Activated naive CD4-positive, alpha-beta T cell treated with anti-CD3 and anti-CD28 coated beads, Interleukin-2, amount 50 U/mL, for 24 hours (primary cell): ENCODE results near the gene DNAAF2.
"Not testable (repeated sequence)": the region's sequence is repeated elsewhere in the genome, so short reads cannot be mapped to it uniquely, and the experiment has no call there.

Source experiments
- H3K27ac Mint-ChIP-seq: one replicate; pipeline ENCODE4 v1.8.0; 2021; ENCODE audit warnings: mild to moderate bottlenecking, mixed read lengths
- H3K27me3 Mint-ChIP-seq: one replicate; pipeline ENCODE4 v1.8.0; 2021; ENCODE audit warnings: mixed read lengths
- H3K36me3 Mint-ChIP-seq: one replicate; pipeline ENCODE4 v1.8.0; 2021; ENCODE audit warnings: mixed read lengths
- H3K4me1 Mint-ChIP-seq: one replicate; pipeline ENCODE4 v1.8.0; 2021; ENCODE audit warnings: mixed read lengths
- H3K4me3 Mint-ChIP-seq: one replicate; pipeline ENCODE4 v1.8.0; 2021; ENCODE audit warnings: mild to moderate bottlenecking, mixed read lengths
- H3K9me3 Mint-ChIP-seq: one replicate; pipeline ENCODE4 v1.8.0; 2021; ENCODE audit warnings: mixed read lengths

Gene DNAAF2

DNA sequence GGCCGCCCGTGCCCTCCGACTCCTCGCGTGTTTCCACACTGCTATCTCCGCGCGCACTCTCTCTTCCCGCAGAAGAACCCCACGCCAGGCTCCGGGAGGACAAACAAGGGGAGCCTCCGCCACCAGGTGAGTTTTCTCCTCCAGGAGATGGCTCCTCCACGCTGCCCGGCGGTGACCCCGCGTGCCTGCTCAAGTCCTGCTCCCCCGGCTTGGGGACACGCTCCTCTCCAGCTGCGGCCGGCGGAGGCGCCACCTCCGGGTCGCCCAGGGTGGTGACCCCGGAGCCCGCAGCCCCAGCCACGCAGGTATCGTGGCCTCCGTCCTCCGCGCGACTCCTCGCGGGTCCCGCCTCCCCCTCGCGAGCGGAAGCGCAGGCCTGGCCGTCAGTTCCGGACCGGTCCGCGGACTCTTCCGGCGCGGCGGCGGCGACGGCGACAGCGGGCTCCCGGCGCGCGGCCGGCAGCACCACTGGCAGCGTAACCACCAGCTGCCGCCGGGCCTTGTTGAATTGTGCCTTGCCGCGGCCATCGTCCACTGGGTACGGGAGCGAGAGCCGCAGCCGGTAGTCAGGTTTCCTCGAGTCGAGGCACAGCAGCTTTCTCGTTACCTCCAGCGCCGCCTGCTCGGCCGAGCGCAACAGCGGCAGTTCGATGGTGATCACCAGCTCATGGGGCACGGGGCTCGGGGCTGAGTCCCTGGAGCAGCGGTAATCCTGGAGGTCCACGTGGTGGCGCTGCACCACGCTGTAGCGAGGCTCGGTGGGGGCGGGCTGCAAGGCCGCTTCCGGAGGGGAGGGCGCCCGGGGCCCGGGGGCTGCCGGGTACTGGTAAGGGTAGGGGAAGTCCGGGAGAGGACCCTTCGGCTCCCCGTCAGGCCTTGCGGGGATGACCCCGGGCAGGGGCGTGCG, 1.2 kb downstream of the DNAAF2 start:
- Mint-ChIP-seq H3K36me3 (peaks cover 9% of the 10 kb centered on the region), H3K4me3 (peak overlapping the region; percentile 99), H3K27me3 (no peaks in the 10 kb centered on the region), H3K9me3 (no peaks in the 10 kb centered on the region), H3K27ac (peak overlapping the region; percentile 93), H3K4me1 (peaks cover 49% of the 10 kb centered on the region)

DNA sequence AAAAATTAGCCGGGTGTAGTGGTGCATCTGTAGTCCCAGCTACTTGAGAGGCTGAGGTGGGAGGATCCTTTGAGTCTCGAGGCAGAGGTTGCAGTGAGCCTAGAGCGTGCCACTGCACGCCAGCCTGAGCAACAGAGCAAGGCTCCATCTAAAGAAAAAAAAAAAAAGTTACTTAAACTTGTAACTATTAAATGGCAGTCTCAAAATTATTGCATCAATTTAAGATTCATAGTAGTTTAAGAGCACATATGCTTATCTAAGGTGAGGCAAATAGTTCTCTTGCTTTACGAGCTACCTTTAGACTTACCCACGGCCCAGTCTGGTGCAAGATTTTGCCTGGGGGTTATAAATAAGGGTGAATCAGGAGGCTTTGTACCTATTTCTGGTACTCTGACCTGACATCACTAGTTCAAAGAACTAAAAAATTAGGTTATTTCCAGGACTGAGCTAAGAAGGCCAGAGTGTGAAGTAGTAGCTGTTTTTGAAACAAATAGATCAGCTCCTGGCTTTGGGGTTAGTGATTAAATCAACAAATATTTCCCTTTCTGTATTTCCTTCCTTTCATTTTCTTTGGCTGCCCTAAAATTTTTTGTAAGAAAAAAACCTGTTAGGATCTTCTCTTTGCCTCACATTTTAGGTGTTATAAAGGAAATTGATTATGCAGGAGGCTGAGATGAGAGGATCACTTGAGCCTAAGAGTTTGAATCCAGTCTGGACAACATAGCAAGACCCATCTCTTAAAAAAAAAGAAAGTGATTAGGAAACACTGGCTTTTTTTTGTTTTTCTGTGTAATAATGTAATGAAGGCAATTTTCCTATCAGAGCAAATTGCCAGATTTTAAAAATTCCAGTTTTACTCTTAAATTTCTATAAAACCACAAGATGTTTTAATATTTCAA, 10.9 kb downstream of the DNAAF2 start:
- Mint-ChIP-seq H3K9me3 (no peaks in the 10 kb centered on the region), H3K4me1 (peaks cover 44% of the 10 kb centered on the region)

DNA sequence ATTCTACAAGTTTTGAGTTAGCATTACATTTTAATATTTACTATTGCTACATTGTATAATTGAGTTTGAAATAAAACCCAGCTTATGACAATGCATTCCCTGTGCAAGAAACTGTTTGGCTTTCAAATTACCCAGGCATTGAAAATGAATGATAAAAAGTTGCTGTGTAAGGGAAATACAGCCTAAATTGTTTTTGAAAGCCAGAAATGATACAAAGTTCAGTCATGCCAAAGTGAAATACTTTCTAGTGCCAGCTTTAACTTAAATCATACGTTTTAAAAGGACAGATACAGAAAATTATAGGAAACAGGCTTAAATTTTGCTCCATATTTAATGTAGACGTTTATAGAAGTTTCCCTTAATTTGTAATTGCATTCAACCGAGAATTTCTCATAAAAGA, 11.7 kb downstream of the DNAAF2 start:
- Mint-ChIP-seq H3K27ac (peak overlapping the region; percentile 51), H3K4me3 (peak overlapping the region; percentile 98), H3K36me3 (peaks cover 18% of the 10 kb centered on the region), H3K4me1 (peaks cover 46% of the 10 kb centered on the region), H3K27me3 (no peaks in the 10 kb centered on the region), H3K9me3 (no peaks in the 10 kb centered on the region)

More for the DNA sequence above, 10.9 kb downstream of the DNAAF2 start:
- no peaks in the 10 kb centered on the region for H3K27me3 Mint-ChIP-seq
- peak overlapping the region; percentile 68 for H3K27ac Mint-ChIP-seq
- H3K36me3 Mint-ChIP-seq = peaks cover 12% of the 10 kb centered on the region
- H3K4me3 Mint-ChIP-seq = peak overlapping the region; percentile 98

DNA sequence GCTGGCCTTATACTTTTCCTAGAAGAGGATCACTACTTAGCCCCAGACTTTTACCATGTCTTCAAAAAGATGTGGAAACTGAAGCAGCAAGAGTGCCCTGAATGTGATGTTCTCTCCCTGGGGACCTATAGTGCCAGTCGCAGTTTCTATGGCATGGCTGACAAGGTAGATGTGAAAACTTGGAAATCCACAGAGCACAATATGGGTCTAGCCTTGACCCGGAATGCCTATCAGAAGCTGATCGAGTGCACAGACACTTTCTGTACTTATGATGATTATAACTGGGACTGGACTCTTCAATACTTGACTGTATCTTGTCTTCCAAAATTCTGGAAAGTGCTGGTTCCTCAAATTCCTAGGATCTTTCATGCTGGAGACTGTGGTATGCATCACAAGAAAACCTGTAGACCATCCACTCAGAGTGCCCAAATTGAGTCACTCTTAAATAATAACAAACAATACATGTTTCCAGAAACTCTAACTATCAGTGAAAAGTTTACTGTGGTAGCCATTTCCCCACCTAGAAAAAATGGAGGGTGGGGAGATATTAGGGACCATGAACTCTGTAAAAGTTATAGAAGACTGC, 12.9 kb downstream of the DNAAF2 start:
- peaks cover 53% of the 10 kb centered on the region for H3K4me1 Mint-ChIP-seq
- no peaks in the 10 kb centered on the region for H3K27me3 Mint-ChIP-seq
- H3K9me3 Mint-ChIP-seq = no peaks in the 10 kb centered on the region
- H3K4me3 Mint-ChIP-seq = peak overlapping the region; percentile 98
- H3K36me3 Mint-ChIP-seq = peaks cover 18% of the 10 kb centered on the region
- H3K27ac Mint-ChIP-seq = peak overlapping the region; percentile 91

DNA sequence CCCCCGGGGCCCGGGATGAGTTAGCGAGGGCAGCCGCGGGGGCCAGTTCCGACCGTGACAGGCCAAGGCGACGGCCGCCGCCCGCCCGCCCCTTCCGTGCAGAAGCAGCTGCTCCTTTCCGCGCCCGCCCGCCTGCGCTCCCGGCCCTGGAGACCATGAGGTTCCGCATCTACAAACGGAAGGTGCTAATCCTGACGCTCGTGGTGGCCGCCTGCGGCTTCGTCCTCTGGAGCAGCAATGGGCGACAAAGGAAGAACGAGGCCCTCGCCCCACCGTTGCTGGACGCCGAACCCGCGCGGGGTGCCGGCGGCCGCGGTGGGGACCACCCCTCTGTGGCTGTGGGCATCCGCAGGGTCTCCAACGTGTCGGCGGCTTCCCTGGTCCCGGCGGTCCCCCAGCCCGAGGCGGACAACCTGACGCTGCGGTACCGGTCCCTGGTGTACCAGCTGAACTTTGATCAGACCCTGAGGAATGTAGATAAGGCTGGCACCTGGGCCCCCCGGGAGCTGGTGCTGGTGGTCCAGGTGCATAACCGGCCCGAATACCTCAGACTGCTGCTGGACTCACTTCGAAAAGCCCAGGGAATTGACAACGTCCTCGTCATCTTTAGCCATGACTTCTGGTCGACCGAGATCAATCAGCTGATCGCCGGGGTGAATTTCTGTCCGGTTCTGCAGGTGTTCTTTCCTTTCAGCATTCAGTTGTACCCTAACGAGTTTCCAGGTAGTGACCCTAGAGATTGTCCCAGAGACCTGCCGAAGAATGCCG, 13.7 kb downstream of the DNAAF2 start:
- peak overlapping the region; percentile 91 for H3K27ac Mint-ChIP-seq
- H3K4me3 Mint-ChIP-seq = peak overlapping the region; percentile 98
- H3K27me3 Mint-ChIP-seq = no peaks in the 10 kb centered on the region
- no peaks in the 10 kb centered on the region for H3K9me3 Mint-ChIP-seq
- peaks cover 50% of the 10 kb centered on the region for H3K4me1 Mint-ChIP-seq
- H3K36me3 Mint-ChIP-seq = peaks cover 16% of the 10 kb centered on the region

DNA sequence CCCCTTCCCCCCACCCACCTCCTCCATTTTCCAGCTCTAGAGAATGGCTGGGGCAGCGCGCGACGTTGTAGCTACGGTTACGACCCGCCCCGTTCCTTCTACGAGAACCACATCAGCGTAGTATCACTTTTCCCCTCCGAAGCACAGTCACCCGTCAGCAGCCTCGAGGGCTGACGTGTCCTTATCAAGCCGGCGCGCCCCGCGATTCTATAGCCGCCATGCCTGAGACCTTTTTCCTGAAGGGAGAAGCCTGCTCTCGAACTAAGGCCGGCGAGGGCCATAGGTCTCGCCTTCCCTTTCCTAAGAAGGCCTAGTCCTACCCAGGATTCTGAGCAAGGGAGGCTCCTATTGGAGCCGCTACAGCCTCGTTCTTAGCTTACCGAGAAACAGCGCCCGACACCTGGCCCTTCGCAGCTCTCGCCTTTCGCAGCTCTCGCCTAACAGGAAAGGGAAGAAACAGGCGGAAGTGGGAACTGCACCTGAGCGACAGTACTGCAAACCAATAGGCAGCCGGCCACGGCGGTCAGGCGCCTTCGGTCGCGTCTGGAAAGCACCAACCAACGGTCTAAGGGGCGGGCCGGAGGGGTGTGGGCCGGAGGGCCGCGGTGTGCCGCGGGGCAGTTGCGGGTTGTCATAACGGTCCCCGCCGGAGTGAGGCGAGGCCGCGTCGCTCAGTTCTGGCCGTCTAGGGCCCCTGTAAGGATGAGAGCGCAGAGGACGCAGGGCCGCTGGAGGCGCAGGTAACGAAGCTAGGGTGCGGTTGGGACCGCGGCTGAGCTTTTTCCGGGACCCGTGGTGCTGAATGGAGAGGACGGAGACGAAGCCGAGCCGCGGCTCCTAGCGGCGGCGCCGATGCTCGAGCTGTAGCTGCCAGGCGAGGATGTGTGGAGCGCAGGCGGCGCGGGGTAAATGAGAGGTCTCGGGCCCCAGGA, 14.6 kb downstream of the DNAAF2 start, which contains the start of the genes MGAT2 and RPL36AL:
Gene MGAT2 (plus strand): TSS at position 618 of the 932 bp plus-strand sequence. CDS start 470 bp downstream, outside the sequence.
Gene RPL36AL (minus strand): TSS at position 445 of the 932 bp plus-strand sequence. CDS start 1,522 bp downstream, outside the sequence.
- Mint-ChIP-seq H3K4me3 (peak within 1 kb of the TSS; percentile 98), H3K36me3 (peaks cover 15% of the 10 kb centered on the region)

DNA sequence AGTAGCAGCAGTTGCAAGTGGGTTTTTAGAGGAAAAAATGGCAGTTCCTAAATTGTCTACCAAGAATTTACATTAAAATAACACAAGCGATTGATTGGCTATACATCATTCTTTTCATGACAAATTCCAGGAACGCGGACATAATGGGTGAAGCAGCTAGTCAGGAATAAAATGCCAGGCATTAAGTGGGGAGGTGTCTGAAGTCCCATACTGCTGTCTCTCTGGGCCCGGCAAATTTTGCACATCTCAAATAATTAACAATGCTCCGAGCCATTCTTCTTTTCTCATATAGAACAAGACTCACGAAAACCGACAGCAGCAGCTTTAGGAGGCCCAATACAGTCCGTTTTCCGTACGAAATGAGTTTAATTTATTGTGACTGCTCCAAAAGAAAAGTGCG, 15.3 kb downstream of the DNAAF2 start:
- Mint-ChIP-seq H3K9me3 (no peaks in the 10 kb centered on the region), H3K27ac (peak overlapping the region; percentile 98), H3K36me3 (peaks cover 15% of the 10 kb centered on the region), H3K27me3 (no peaks in the 10 kb centered on the region), H3K4me3 (peak overlapping the region; percentile 98), H3K4me1 (peaks cover 42% of the 10 kb centered on the region)

More for the DNA sequence above, 14.6 kb downstream of the DNAAF2 start, which contains the start of the genes MGAT2 and RPL36AL:
- no peaks in the 10 kb centered on the region for H3K27me3 Mint-ChIP-seq
- peaks cover 46% of the 10 kb centered on the region for H3K4me1 Mint-ChIP-seq
- no peaks in the 10 kb centered on the region for H3K9me3 Mint-ChIP-seq
- H3K27ac Mint-ChIP-seq = peak within 1 kb of the TSS; percentile 98

DNA sequence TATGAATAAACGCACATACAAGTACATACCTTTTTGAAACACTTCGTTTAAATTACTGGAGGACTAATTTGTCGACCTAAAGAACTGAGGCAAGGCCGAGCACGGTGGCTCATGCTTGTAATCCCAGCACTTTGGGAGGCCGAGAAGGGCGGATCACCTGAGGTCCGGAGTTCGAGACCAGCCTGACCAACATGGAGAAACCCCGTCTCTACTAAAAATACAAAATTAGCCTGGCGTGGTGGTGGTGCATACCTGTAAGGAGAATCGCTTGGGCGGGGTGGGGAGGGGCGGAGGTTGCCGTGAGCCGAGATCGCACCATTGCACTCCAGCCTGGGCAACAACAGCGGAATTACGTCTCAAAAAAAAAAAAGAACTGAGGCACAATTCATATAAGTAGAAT, 15.8 kb downstream of the DNAAF2 start:
- not testable (repeated sequence) for H3K27me3 Mint-ChIP-seq, H3K9me3 Mint-ChIP-seq
- peak overlapping the region; percentile 98 for H3K27ac Mint-ChIP-seq
- H3K4me3 Mint-ChIP-seq = peak overlapping the region; percentile 98
- peaks cover 39% of the 10 kb centered on the region for H3K4me1 Mint-ChIP-seq
- peaks cover 15% of the 10 kb centered on the region for H3K36me3 Mint-ChIP-seq

DNA sequence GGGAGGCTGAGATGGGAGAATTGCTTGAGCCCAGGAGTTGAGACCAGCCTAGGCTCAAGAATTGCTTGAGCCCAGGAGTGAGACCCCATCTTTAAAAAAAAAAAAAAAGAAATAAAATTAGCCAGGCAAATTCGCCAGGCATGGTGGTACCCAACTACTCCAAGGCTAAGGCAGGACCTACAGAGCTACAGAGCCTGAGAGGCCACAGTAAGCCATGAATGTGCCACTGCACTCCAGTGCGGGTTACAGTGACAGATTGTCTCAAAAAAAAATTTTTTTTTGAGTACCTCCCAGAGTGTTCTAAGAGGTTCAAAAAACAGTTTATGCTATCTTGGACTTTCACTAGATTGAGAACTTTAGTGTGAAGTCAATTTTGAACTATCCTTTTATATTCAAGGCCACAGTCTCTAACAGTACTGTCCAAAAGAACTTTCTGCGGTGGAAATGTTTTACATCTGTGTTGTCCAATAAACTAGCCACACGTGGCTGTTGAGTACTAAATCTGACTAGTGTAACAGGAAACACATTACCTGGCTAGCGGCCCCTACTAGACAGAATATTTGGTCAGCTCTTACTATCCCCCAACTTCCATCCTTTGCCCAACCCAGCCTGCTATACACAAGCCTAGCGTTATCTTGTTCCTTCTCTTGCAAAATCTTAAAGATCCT, 17.1 kb downstream of the DNAAF2 start:
- H3K4me3 Mint-ChIP-seq = peak overlapping the region; percentile 98
- H3K27ac Mint-ChIP-seq = peak overlapping the region; percentile 70
- peaks cover 31% of the 10 kb centered on the region for H3K4me1 Mint-ChIP-seq
- H3K9me3 Mint-ChIP-seq = no peaks in the 10 kb centered on the region
- H3K27me3 Mint-ChIP-seq = no peaks in the 10 kb centered on the region
- H3K36me3 Mint-ChIP-seq = peaks cover 15% of the 10 kb centered on the region

DNA sequence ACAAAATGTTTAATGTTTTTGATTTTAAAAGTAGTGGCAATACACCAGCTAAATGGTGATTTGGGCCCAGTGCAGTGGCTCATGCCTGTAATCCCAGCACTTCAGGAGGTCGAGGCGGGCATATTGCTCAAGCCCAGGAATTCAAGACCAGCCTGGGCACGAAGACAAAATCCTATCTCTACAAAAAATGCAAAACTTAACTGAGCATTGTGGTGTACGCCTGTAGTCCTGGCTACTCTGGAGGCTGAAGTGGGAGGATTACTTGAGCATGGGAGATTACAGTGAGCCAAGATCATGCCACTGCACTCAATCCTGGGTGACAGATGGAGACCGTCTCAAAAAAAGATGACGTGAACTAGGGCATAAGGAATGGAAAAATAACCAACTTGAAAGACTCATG, 19.3 kb downstream of the DNAAF2 start:
- Mint-ChIP-seq H3K36me3 (peaks cover 9% of the 10 kb centered on the region), H3K27ac (no peak overlapping the region)

DNA sequence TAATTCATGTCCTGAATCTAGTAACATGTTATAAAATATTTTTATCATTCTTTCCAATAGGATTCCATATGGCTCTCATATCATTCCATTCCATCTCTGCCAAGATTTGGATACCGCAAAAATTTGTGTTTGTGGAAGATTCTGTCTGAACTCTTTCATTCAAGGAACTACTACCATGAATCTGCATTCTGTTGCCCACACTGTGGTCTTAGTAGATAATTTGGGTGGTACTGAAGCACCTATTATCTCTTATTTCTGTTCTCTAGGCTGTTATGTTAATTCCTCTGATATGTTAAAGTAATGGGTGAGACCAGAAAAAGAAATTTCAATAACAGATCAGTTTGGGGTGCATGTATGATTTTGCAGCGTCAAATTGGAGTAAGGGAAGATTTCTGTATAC, 20.8 kb downstream of the DNAAF2 start:
- Mint-ChIP-seq H3K9me3 (no peaks in the 10 kb centered on the region), H3K4me1 (peaks cover 18% of the 10 kb centered on the region), H3K36me3 (peaks cover 9% of the 10 kb centered on the region), H3K4me3 (no peak overlapping the region), H3K27me3 (no peaks in the 10 kb centered on the region), H3K27ac (no peak overlapping the region)

More for the DNA sequence above, 19.3 kb downstream of the DNAAF2 start:
- Mint-ChIP-seq H3K4me3 (no peak overlapping the region), H3K4me1 (peaks cover 18% of the 10 kb centered on the region), H3K27me3 (no peaks in the 10 kb centered on the region), H3K9me3 (no peaks in the 10 kb centered on the region)

DNA sequence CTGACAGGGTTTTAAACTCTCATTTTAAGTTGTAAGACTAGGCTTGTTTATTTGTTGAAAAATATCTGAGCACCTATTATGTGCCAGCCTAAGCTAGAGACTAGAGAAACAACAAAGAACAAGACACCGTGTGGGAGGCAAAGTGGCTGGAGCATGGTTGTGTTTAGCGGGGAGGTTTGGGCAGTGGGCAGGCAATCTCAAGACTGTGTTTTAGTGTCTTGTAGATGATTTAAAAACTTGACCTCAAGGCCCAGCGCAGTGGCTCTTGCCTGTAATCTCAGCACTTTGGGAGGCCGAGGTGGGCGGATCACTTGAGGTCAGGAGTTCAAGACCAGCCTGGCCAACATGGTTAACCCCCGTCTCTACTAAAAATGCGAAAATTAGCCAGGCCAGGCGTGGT, 22.4 kb downstream of the DNAAF2 start:
- Mint-ChIP-seq H3K36me3 (peaks cover 1% of the 10 kb centered on the region), H3K4me3 (no peak overlapping the region), H3K9me3 (no peaks in the 10 kb centered on the region), H3K27ac (no peak overlapping the region), H3K27me3 (no peaks in the 10 kb centered on the region), H3K4me1 (peaks cover 6% of the 10 kb centered on the region)

DNA sequence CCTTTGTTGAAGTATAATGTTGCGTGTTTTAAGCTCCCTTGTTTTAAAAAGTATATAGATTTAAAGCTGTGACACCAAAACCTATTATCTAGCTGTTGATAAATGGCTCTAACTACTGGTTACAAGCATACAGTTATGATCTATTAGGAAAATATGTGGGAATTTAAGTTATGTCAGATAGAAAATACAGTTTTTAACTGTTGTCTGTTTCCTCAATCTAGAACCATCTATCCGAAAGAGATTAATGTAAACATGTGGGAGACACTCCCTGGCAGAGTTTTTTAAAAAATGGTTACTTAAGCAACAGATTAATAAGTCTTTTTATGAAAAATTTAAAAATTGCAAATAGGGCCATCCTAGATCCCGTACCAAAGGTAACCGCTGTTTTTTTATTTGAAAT, 22.8 kb downstream of the DNAAF2 start:
- peaks cover 1% of the 10 kb centered on the region for H3K36me3 Mint-ChIP-seq
- peaks cover 2% of the 10 kb centered on the region for H3K4me1 Mint-ChIP-seq
- no peaks in the 10 kb centered on the region for H3K9me3 Mint-ChIP-seq
- no peak overlapping the region for H3K27ac Mint-ChIP-seq
- no peak overlapping the region for H3K4me3 Mint-ChIP-seq
- no peaks in the 10 kb centered on the region for H3K27me3 Mint-ChIP-seq
